AG04450 (cell line): Measurements from ENCODE around the gene STK38L. TPM values are rescaled to one million over a fixed set of nuclear protein-coding genes. Genes with fewer than 3 reads are reported as not detected.

Experiments
- CTCF ChIA-PET: fragments of 300-600, 350-600 bp; formaldehyde crosslinking; extraction: SDS; loops from one replicate; lab custom pipeline; 2022; ENCODE audit warnings: antibody characterized with exemption, inconsistent platforms; lab: Charles Lee
- POLR2A ChIA-PET: fragments of 350-600 bp; formaldehyde crosslinking; extraction: SDS; loops from one replicate; lab custom pipeline; 2021; ENCODE audit warnings: antibody characterized with exemption, inconsistent platforms; lab: Yijun Ruan, JAX
- DNase-seq: peaks from one replicate; pipeline ENCODE4 v3.0.0-alpha.2; 2011; ENCODE audit warnings: low read depth, low spot score
- H3K27ac ChIP-seq: one replicate; pipeline ENCODE4 v1.5.1; 2012; ENCODE audit warnings: low read depth, low read length, control low read depth
- H3K27me3 ChIP-seq: one replicate; pipeline ENCODE4 v1.6.0; 2012; ENCODE audit warnings: low read length; ENCODE audit not compliant: control insufficient read depth, insufficient read depth
- H3K4me3 ChIP-seq: 2 replicates; pipeline ENCODE4 v1.5.1; 2011; ENCODE audit warnings: mild to moderate bottlenecking, low read depth, low read length, control low read depth
- H3K9me3 ChIP-seq: 2 replicates; pipeline ENCODE4 v1.5.1; 2012; ENCODE audit warnings: low read length; ENCODE audit not compliant: control insufficient read depth, insufficient read depth
- CTCF ChIP-seq: IDR thresholded peaks from 2 replicates; pipeline ENCODE4 v1.5.1; 2011; ENCODE audit warnings: low read depth, low read length, control low read depth, inconsistent platforms
- polyA plus RNA-seq: library from polyadenylated mRNA; depleted of rRNA; stranded (reverse); fragments of >200 nt; gene quantifications from 2 replicates; pipeline ENCODE4 v1.2.3, GENCODE V29; 2011

Gene STK38L
- polyA plus RNA-seq, 1 experiment = 18.4 TPM

- Histone ChIP-seq H3K9me3 (no peaks in the 10 kb centered on the region), H3K27me3 (no peaks in the 10 kb centered on the region), H3K27ac (no peak overlapping the region), H3K4me3 (no peak overlapping the region)
- ChIA-PET CTCF (interaction anchor here (0.8 kb wide), 1 partner anchor 51 kb away, joined by 3 read pairs; no protein-coding TSS in a partner anchor), POLR2A (no interaction called here)
- no peak for DNase-seq
- TF ChIP-seq CTCF = no peak
Measured at GRCh38 chr12:27255806-27256205, 11.7 kb downstream of the STK38L start.

- CTCF ChIA-PET = interaction anchor here (0.9 kb wide), 1 partner anchor 49 kb away, joined by 4 read pairs; no protein-coding TSS in a partner anchor
- Histone ChIP-seq H3K9me3 (no peaks in the 10 kb centered on the region), H3K27ac (no peak overlapping the region), H3K4me3 (no peak overlapping the region), H3K27me3 (no peaks in the 10 kb centered on the region)
- no peak for DNase-seq
- no peak for TF ChIP-seq CTCF
- POLR2A ChIA-PET = no interaction called here
Measured at GRCh38 chr12:27257104-27257843, 13.2 kb downstream of the STK38L start.

GRCh38 chr12:27260746-27261145, 16.7 kb downstream of the STK38L start:
- no peaks in the 10 kb centered on the region for H3K27me3 ChIP-seq
- no peak overlapping the region for H3K4me3 ChIP-seq
- POLR2A ChIA-PET = no interaction called here
- no peak for DNase-seq
- CTCF ChIA-PET = interaction anchor here (0.6 to 2.3 kb wide), 3 partner anchors 15 to 557 kb away, joined by 3 to 9 read pairs (median 3); no protein-coding TSS in a partner anchor
- no peaks in the 10 kb centered on the region for H3K9me3 ChIP-seq
- TF ChIP-seq CTCF = no peak
- no peak overlapping the region for H3K27ac ChIP-seq

GRCh38 chr12:27261866-27262265, 17.8 kb downstream of the STK38L start:
- TF ChIP-seq CTCF = no peak
- Histone ChIP-seq H3K9me3 (no peaks in the 10 kb centered on the region), H3K27ac (no peak overlapping the region), H3K4me3 (no peak overlapping the region), H3K27me3 (no peaks in the 10 kb centered on the region)
- DNase-seq = no peak
- POLR2A ChIA-PET = no interaction called here
- CTCF ChIA-PET = no interaction called here

- POLR2A ChIA-PET = no interaction called here
- H3K4me3 ChIP-seq = no peak overlapping the region
Measured at GRCh38 chr12:27270148-27270547, 26.1 kb downstream of the STK38L start.

More at GRCh38 chr12:27270148-27270547, 26.1 kb downstream of the STK38L start:
- no peak for TF ChIP-seq CTCF
- CTCF ChIA-PET = no interaction called here
- H3K9me3 ChIP-seq = no peaks in the 10 kb centered on the region
- H3K27ac ChIP-seq = no peak overlapping the region
- H3K27me3 ChIP-seq = no peaks in the 10 kb centered on the region
- no peak for DNase-seq
